OCI-LY7 (cell line): ENCODE results near the gene IFNGR1.

Experiments
- CTCF ChIP-seq: fragments of 200-600 bp; sonication (generic); conservative IDR thresholded peaks from 2 replicates; pipeline ENCODE4 v1.5.1; 2014; ENCODE audit warnings: mild to moderate bottlenecking, antibody characterized with exemption, low read length, moderate library complexity, mixed read lengths
- EZH2phosphoT487 ChIP-seq: fragments of 200-600 bp; sonication (generic); IDR thresholded peaks from 2 replicates; pipeline ENCODE4 v1.6.1; 2018; ENCODE audit warnings: low read depth, borderline replicate concordance, mild to moderate bottlenecking, mixed run types, antibody characterized with exemption, low read length, moderate library complexity, mixed read lengths

- no peak for TF ChIP-seq CTCF
- TF ChIP-seq EZH2phosphoT487, result no peak
Measured at GRCh38 chr6:137223370-137224131, 4.4 kb upstream of the IFNGR1 start.
